Keratinocyte (primary cell): ENCODE results near the gene DOK6. TPM values are rescaled to one million over a fixed set of nuclear protein-coding genes. Genes with fewer than 3 reads are reported as not detected.

Experiments used
- DNase-seq: peaks from one replicate; pipeline ENCODE4 v3.0.0-alpha.2; 2011; ENCODE audit warnings: low read depth, missing footprints, low spot score
- FAIRE-seq: peaks from 2 replicates; lab custom pipeline; 2011; peaks lifted over from hg19 to GRCh38; lab: Jason Lieb, UNC
- H2AFZ ChIP-seq: 2 replicates; pipeline ENCODE4 v1.6.0; 2012; ENCODE audit warnings: low read length, control low read depth, inconsistent platforms; ENCODE audit not compliant: control insufficient read depth
- H3K27ac ChIP-seq: 2 replicates; pipeline ENCODE4 v1.5.1; 2011; ENCODE audit warnings: low read length; ENCODE audit not compliant: control insufficient read depth, insufficient read depth
- H3K27me3 ChIP-seq: 3 replicates; pipeline ENCODE4 v1.6.0; 2011; ENCODE audit warnings: low read length; ENCODE audit not compliant: control insufficient read depth, insufficient read depth; ENCODE audit errors: extremely low read depth
- H3K36me3 ChIP-seq, 2 experiments: 2 replicates in 1 of 2; 3 replicates in 1 of 2; pipeline ENCODE4 v1.5.1; 2011; ENCODE audit warnings: low read length in 2 of 2, mild to moderate bottlenecking in 1 of 2; ENCODE audit not compliant: control insufficient read depth in 2 of 2, insufficient read depth in 2 of 2; ENCODE audit errors: extremely low read depth in 1 of 2
- H3K4me1 ChIP-seq: 3 replicates; pipeline ENCODE4 v1.5.1; 2011; ENCODE audit warnings: low read length; ENCODE audit not compliant: control insufficient read depth, insufficient read depth; ENCODE audit errors: extremely low read depth
- H3K4me2 ChIP-seq: 3 replicates; pipeline ENCODE4 v1.6.0; 2011; ENCODE audit warnings: low read depth, low read length; ENCODE audit not compliant: control insufficient read depth, insufficient read depth; ENCODE audit errors: extremely low read depth
- H3K4me3 ChIP-seq, 3 experiments: fragments of 200-600 bp in 1 of 3; sonication (generic) in 1 of 3; 2 replicates in 2 of 3; 3 replicates in 1 of 3; pipeline ENCODE4 v1.5.1; 2011 to 2016; ENCODE audit warnings: low read length in 3 of 3, mild to moderate bottlenecking in 3 of 3, control low read depth in 2 of 3, inconsistent platforms in 1 of 3, low read depth in 1 of 3, mixed read lengths in 1 of 3, mixed run types in 1 of 3, moderate library complexity in 1 of 3; ENCODE audit not compliant: control insufficient read depth in 2 of 3, insufficient read depth in 2 of 3; ENCODE audit errors: extremely low read depth in 1 of 3
- H3K79me2 ChIP-seq: 2 replicates; pipeline ENCODE4 v1.6.0; 2012; ENCODE audit warnings: low read length; ENCODE audit not compliant: control insufficient read depth, insufficient read depth
- H3K9ac ChIP-seq: 3 replicates; pipeline ENCODE4 v1.6.0; 2011; ENCODE audit warnings: low read length; ENCODE audit not compliant: control insufficient read depth, insufficient read depth; ENCODE audit errors: extremely low read depth
- H3K9me1 ChIP-seq: 3 replicates; pipeline ENCODE4 v1.6.0; 2011; ENCODE audit warnings: low read length; ENCODE audit not compliant: control insufficient read depth, insufficient read depth; ENCODE audit errors: extremely low read depth
- H3K9me3 ChIP-seq: 2 replicates; pipeline ENCODE4 v1.5.1; 2012; ENCODE audit warnings: low read depth, low read length; ENCODE audit not compliant: control insufficient read depth
- H4K20me1 ChIP-seq: 3 replicates; pipeline ENCODE4 v1.6.0; 2011; ENCODE audit warnings: low read length; ENCODE audit not compliant: control insufficient read depth, insufficient read depth; ENCODE audit errors: extremely low read depth
- EZH2 ChIP-seq: IDR thresholded peaks from one replicate; pipeline ENCODE4 v1.6.1; 2012; ENCODE audit warnings: inconsistent platforms, mild to moderate bottlenecking, low read length, moderate library complexity
- dilution Hi-C: fragments of 300-500 bp; cut with MboI; formaldehyde crosslinking; loops from one replicate; pipeline ENCODE4 v1.7.0; 2020; ENCODE audit warnings: low sequenced_read_pairs; ENCODE audit not compliant: extremely low pct_ligation_motif_present
- polyA plus RNA-seq, 5 experiments: library from polyadenylated mRNA; depleted of rRNA in 3 of 5; stranded (reverse) in 3 of 5; stranded (forward) in 1 of 5; unstranded in 1 of 5; fragments of >200 nt; gene quantifications; 1 replicate in 1 of 5; 2 replicates in 3 of 5; 3 replicates in 1 of 5; pipeline versions ENCODE4 v1.2.1 to v1.2.3, GENCODE V29; 2011 to 2012; ENCODE audit warnings: missing spikeins in 2 of 5, low read depth in 1 of 5, low replicate concordance in 1 of 5
- TF ChIP-seq, protein P1 (sequence below), 3 experiments: IDR thresholded peaks in 1 of 3; conservative IDR thresholded peaks in 1 of 3; optimal IDR thresholded peaks in 1 of 3; 2 replicates in 2 of 3; 3 replicates in 1 of 3; pipeline versions ENCODE3 to v1.5.1; 2011; ENCODE audit warnings: low read length in 3 of 3, mild to moderate bottlenecking in 3 of 3, moderate library complexity in 2 of 3, control low read depth in 1 of 3, inconsistent platforms in 1 of 3; ENCODE audit not compliant: insufficient read depth in 2 of 3; ENCODE audit errors: extremely low read depth in 1 of 3

Gene DOK6
- polyA plus RNA-seq, 1 donor (not counting 4 experiments of a cell fraction or from before 2014, with no cell fraction given): not detected

DNA sequence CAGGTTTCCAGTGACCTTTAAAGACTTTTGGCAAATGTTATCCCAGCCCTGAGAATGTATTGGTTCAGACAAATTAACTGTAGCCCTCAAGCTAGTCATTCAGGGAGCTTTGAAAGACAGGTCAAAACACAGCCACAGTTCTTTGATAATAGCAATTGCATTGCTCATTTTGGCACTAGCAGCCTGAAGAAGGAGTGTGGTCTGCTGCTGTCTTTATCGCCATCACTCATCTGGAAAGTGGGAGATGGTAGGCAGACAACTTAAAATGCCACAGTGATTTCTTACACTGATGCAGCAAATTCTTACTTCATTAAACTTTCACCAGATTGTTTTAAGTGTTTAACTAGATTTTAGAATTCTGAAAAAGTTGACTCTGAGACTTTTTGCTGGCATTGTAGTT lies 47.2 kb downstream of the DOK6 start:
- no peaks in the 10 kb centered on the region for H3K9me3 ChIP-seq
- dilution Hi-C loops: no loop called here
- FAIRE-seq (no peak), DNase-seq (no peak)
- H3K9ac ChIP-seq: no peak overlapping the region
- H3K9me1 ChIP-seq: no peaks in the 10 kb centered on the region
- no peak overlapping the region for H3K4me3 ChIP-seq
- no peak overlapping the region for H3K4me2 ChIP-seq
- H4K20me1 ChIP-seq: no peaks in the 10 kb centered on the region
- no peak overlapping the region for H3K27ac ChIP-seq
- no peaks in the 10 kb centered on the region for H3K4me1 ChIP-seq
- H3K27me3 ChIP-seq: no peaks in the 10 kb centered on the region
- H3K36me3 ChIP-seq: no peaks in the 10 kb centered on the region
- H3K79me2 ChIP-seq: no peaks in the 10 kb centered on the region
- no peak overlapping the region for H2AFZ ChIP-seq
- TF ChIP-seq, protein P1, sequence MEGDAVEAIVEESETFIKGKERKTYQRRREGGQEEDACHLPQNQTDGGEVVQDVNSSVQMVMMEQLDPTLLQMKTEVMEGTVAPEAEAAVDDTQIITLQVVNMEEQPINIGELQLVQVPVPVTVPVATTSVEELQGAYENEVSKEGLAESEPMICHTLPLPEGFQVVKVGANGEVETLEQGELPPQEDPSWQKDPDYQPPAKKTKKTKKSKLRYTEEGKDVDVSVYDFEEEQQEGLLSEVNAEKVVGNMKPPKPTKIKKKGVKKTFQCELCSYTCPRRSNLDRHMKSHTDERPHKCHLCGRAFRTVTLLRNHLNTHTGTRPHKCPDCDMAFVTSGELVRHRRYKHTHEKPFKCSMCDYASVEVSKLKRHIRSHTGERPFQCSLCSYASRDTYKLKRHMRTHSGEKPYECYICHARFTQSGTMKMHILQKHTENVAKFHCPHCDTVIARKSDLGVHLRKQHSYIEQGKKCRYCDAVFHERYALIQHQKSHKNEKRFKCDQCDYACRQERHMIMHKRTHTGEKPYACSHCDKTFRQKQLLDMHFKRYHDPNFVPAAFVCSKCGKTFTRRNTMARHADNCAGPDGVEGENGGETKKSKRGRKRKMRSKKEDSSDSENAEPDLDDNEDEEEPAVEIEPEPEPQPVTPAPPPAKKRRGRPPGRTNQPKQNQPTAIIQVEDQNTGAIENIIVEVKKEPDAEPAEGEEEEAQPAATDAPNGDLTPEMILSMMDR (optimal IDR thresholded peaks at IDR 0.05 in 1 of 3, IDR thresholded peaks at IDR 0.05 in 1 of 3, conservative IDR thresholded peaks at IDR 0.05 in 1 of 3; ENCODE audit: extremely low read depth in 1 of 3, insufficient read depth in 2 of 3, low read length in 3 of 3): no peak
- TF ChIP-seq EZH2: no peak

DNA sequence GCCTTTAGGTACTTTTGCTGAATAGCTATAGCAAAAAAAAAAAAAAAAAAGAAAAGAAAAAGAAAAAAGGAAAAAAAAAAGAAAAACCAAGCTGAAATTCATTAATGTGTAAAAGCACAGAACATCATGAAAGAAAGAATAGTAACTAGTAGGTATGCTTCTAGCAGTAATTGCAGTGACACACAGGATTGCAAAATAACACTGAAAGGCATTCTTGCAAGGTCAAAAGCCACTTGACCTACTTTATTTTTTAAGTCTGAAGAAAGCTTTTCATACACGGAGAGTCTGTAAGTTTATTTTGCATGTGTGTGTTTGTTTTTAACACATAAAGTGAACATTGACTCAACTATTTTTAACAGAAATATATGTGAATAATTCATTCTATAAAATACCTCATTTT lies 54.4 kb downstream of the DOK6 start:
- Histone ChIP-seq H3K36me3 (no peaks in the 10 kb centered on the region), H3K79me2 (no peaks in the 10 kb centered on the region), H3K4me1 (no peaks in the 10 kb centered on the region), H3K27ac (no peak overlapping the region), H3K9me3 (no peaks in the 10 kb centered on the region), H3K9me1 (no peaks in the 10 kb centered on the region), H3K4me2 (no peak overlapping the region), H3K27me3 (no peaks in the 10 kb centered on the region), H3K9ac (no peak overlapping the region), H4K20me1 (no peaks in the 10 kb centered on the region), H3K4me3 (no peak overlapping the region), H2AFZ (no peak overlapping the region)
- no peak for TF ChIP-seq EZH2
- TF ChIP-seq, protein P1 (optimal IDR thresholded peaks at IDR 0.05 in 1 of 3, IDR thresholded peaks at IDR 0.05 in 1 of 3, conservative IDR thresholded peaks at IDR 0.05 in 1 of 3; ENCODE audit: extremely low read depth in 1 of 3, insufficient read depth in 2 of 3, low read length in 3 of 3): no peak
- no peak for FAIRE-seq
- dilution Hi-C loops: no loop called here
- no peak for DNase-seq
